ENCODE measurements around the gene AHSG.

GRCh38 chr3:186637686-186638085, 24.8 kb downstream of the AHSG start:
- TF ChIP-seq CTCF (conservative IDR thresholded peaks at IDR 0.05; ENCODE audit: low read length) (no peak), EZH2phosphoT487 (IDR thresholded peaks at IDR 0.05; ENCODE audit: borderline replicate concordance) (no peak)

Data from Loucy (cell line).